NOMO-1 (cell line): Measurements from ENCODE around the gene SPTLC2.
"Not testable (repeated sequence)": the region's sequence is repeated elsewhere in the genome, so short reads cannot be mapped to it uniquely, and the experiment has no call there.

Experiments
- DNase-seq, 2 experiments: peaks; one replicate each; lab custom pipeline; 2025; ENCODE audit not compliant: unreplicated experiment in 2 of 2; lab: John Stamatoyannopoulos, UW

Gene SPTLC2

DNA sequence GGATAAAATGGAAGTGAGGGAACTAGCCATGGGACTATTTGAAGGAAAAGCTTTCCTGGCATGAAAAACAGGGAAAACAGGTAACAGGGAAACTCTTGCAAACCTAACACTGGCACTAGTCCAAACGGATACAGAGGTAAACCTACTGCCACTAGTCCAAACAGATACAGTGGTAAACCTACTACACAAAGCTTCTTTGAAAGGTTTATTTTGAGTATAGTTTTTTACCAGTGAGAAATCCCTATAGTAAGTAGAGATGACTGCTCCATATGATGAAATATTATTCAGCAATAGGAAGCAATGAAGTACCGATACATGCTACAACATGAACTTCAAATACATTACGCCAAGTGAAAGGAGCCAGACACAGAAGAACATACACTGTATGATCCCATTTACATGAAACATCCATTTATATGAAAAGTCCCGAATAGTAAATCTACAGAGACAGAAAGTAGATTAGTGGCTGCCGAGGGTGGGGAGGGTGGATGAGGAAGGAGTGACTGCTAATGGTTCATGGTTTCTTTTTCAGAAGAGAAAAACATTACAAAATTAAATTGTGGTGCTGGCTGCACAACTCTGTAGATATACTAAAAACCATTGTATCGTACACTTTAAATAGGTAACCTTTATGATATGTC lies 25.5 kb downstream of the SPTLC2 start:
- DNase-seq = peak; percentile 45 to 82

DNA sequence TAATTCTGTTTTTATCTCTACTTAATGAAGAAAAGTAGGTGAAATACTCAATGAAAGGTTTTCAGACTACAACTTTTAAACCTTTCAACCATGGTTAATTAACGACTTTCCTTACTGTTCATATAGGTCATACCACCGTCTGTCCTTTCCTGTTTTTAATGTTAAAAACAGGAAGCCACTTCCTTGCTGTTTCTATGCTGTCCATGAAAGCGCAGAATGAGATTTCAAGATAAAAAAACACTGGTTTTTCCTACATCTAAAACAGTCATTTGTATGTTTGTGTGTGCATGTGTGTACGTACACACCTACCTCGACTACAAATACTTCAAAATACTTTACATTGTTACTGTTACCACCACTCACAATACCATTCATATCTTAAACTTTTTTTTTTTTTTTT lies 27.3 kb downstream of the SPTLC2 start:
- DNase-seq = peak in 1 of 2 experiments; percentile 49

GRCh38 chr14:77588411-77589025 lies 27.9 kb downstream of the SPTLC2 start:
- DNase-seq = not testable (repeated sequence)

DNA sequence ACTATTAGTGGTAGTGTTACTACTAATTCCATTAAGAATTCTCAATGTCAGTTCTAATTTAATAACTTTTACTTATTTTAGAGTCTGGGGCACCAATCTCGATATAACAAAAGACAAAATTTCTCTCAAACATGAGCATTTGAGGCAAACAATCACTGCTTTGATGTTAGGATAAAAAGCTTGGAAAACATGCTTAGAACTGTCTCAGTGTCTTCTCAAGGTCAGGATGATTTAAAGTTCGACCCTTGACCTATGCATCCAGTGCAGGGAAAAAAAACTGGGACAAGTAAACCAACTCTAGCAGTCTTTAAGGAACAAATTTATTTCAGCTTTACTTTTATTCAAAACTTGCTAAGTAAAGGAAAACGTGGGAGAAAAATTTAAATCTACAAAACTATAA lies 31.1 kb downstream of the SPTLC2 start:
- DNase-seq = no peak

GRCh38 chr14:77584809-77585208 lies 31.6 kb downstream of the SPTLC2 start:
- no peak for DNase-seq

DNA sequence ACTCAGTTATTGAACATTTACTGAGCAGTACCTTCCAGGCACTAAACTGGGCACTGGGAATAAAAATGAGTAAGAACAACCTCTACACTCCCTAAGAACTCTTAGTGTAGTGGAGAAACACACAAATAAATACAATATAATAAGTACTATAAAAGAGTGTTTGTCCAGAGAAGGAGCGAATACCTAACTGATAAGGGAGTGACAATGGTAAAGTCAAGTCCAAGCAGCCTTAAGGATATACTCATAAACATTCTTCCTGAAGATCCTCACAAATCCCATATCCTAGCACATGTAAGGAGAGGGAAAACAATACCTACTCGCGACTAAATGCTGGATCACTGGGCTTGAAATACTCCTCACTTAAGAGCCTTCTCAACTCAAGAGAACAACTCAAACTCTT lies 32.8 kb downstream of the SPTLC2 start:
- DNase-seq = no peak

DNA sequence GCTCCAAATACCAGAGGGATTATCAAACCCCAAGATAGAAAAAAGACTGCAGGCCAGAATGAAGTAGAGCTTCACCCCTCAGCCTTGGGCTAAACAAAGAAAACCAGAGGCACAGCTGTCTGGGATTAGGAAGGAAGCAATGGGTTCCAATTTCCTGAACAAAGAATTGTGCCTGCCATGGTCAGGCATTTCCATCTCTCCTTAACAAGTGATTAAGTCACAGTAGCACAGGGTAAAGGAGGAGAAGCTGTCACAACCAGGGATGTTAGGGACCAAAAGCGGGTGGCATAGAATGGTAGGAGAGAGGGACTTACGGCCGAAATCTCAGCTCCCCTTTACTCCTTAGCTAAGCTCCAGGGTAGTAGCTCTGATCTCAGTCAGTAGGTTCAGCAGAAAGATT lies 33.9 kb downstream of the SPTLC2 start:
- no peak for DNase-seq

DNA sequence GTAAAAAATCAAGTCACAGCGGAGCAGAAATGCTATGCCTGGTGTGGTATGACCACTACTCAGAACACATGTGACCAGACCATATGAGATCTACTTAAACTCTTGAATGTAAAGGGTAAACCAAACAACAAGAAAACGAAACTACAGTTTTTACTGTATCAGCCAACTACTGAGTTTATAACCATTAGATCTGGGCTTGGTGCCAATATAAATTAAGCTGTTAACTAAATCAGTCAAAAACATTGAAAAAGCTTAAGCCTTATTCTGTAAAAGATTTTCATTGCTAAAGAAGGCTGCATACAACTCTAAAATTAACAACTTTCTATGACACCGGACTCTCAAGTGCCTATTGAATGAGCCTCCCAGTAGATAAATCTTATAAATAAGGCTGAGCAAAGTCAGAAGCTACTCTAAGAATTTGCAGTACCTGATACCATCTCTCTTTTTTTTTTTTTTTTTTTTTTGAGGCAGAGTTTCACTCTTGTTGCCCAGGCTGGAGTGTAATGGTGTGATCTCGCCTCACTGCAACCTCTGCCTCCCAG lies 35.4 kb downstream of the SPTLC2 start:
- DNase-seq = no peak

DNA sequence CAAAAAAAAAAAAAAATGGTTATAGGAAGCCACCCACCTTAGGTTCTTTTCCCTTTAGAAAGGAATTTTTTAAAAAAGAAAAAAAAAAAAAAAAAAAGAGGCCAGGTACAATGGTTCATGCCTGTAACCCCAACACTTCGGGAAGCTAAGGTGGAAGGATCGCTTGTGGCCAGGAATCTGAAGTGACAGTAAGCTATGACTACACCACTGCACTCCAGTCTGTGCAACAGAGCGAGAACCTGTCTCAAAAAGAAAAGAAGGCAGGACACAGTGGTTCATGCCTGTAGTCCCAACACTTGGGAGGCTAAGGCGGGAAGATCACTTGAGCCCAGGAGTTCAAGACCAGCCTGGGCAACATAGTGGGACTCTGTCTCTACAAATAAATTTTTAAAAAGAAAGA lies 36.0 kb downstream of the SPTLC2 start:
- DNase-seq = no peak

GRCh38 chr14:77579780-77580179 lies 36.7 kb downstream of the SPTLC2 start:
- no peak for DNase-seq

GRCh38 chr14:77579065-77579464 lies 37.4 kb downstream of the SPTLC2 start:
- no peak for DNase-seq

DNA sequence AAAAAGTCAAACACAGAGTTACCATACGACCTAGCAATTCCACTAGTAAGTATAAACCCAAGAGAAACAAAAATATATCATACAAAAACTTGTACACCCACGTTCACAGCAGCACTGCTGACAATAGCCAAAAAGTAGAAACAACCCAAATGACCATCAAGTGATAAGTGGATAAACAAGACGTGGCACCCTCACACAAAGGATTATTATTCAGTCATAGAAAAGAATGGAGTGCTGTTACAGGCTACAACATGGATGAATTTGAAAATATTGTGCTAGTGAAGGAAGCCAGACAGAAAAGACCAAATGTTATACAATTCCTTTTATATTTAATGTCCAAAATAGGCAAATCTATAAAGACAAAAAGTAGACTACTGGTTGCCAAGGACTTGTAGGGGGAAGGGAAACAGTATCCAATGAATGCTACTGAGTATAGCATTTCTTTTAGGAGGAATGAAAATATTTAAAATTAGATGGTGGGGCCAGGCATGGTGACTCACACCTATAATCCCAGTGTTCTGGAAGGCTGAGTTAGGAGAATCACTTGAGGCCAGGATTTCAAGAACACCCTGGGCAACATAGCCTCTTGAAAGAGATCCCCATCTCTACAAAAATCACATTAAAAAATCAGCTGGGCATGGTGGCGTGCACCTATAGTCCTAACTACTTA lies 41.9 kb downstream of the SPTLC2 start:
- no peak for DNase-seq

DNA sequence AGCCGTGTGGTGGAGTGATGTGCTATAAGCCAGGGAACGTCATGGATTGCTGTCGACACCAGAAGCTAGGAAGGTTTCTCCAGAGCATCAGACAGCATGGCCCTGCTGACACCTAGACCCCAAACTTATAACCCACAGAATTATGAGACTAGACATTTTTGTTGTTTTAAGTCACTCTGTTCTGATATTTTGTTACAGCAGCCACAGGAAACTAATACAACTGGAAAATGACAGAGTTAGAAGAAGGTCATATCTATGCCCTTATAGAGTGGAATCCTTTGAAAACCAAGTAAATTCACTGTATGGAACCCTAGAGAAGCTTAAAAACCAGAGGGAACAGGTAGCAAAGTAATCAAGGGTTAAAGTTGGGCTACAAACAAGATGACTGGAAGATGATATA lies 42.5 kb downstream of the SPTLC2 start:
- DNase-seq = no peak

GRCh38 chr14:77570706-77571268 lies 45.6 kb downstream of the SPTLC2 start:
- no peak for DNase-seq

DNA sequence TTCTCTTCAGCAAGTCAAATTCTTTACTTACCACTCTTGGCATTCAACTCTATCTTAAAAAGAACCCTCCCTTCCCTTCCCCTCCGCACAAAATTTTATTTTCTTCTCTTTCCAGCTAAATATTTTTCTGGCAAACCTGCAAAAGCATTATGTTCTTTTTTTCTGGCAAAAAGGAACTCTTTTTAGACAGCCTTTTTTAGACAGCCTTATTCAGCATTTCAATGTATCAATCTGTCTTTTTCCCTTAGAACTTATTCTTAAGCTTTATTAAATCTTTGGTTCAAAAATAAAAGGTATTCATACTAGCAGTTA lies 50.5 kb downstream of the SPTLC2 start:
- DNase-seq = no peak

DNA sequence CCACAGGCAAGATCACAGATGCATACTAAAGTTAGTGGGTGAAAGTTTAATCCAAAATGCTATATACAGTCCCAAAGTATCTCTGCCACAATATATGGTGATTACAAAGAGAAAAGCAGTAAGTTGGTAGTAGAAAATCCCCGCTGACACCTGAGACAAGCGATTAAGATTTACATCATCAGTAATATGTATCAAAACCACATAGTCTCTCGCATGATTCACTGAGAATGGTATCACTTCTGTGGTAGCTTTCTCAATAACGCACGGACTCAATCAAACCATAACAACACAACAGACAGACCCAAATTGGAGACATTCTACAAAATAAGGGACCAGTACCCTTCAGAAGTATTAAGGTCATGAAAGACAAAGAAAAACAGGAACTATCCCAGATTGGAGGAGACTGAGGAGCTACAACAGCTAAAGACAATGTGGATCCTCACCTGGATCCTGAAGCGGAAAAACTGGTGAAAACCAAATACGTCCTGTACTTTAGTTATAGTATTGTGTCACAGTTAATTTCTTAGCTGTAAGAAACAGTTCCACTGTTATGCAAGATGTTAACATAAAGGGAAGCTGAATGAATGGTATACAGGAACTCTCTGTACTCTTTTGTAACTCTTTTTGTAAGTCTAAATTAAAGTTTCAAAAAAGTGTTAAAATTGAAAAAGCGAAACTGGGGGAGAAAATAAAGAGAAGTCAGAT lies 51.0 kb downstream of the SPTLC2 start:
- peak; percentile 49 to 98 for DNase-seq

- DNase-seq = no peak
Observed at GRCh38 chr14:77562681-77563080, 53.8 kb downstream of the SPTLC2 start.

DNA sequence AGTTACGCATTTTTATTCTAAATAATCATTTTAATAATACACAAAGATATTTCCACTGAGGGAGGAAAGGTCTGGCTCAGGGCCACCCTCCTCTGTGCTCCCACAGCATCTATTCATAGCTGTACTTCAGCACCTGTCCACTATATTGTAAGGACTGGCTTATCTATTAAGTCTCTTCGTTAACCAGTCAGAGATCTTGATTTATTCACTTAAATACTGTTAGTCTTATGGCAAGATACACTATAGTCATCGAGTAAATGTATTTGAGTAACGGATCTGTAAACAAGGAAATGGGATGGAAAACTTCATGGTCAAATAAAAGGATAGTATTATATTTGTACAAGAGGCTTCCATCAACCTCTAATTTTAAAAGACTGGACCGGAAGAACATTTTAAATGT lies 54.6 kb downstream of the SPTLC2 start:
- no peak for DNase-seq

GRCh38 chr14:77559381-77559780 lies 57.1 kb downstream of the SPTLC2 start:
- DNase-seq = peak in 1 of 2 experiments; percentile 23

- DNase-seq = no peak
Observed at GRCh38 chr14:77557391-77557790, 59.0 kb downstream of the SPTLC2 start.

DNA sequence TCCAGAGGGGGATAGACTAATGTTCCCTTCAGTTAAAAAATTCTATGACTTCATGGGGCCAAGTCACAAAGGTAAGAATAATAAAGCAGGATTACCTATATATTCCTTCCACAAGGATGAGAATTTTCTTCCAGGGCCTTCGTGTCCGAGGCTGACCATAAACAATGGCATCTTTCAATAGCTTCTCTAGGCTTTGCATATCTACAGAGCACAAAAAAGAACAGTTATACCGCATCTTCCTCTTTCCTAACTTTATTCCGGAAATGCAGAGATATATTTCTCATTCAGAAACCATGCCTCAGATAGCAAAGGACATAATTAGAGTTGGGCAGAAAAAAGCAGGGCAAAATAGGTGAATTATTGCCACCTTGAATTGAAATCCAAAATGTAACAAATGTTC lies 59.5 kb downstream of the SPTLC2 start:
- DNase-seq = no peak
